ENCODE results near the gene FAM210A. TPM values are rescaled to one million over a fixed set of nuclear protein-coding genes. Genes with fewer than 3 reads are reported as not detected.

The FAM210A gene
- total RNA-seq, 6 donors from 2014 or later = 2.1 to 12.9 (median 10.6) TPM

GRCh38 chr18:13633700-13634099 lies 92.7 kb downstream of the FAM210A start:
- Histone ChIP-seq H3K27me3 (no peaks in the 10 kb centered on the region), H3K4me3 (no peak overlapping the region), H3K27ac (no peak overlapping the region), H3K36me3 (no peaks in the 10 kb centered on the region), H3K9me3 (no peaks in the 10 kb centered on the region), H3K4me1 (peaks cover 0 to 4% (median 1%) of the 10 kb centered on the region in 4 donors)
- ATAC-seq (ENCODE audit: low FRiP score in 2 of 2) (no peak), DNase-seq (no peak)
- 100% methylated on average over 2 to 5 of the region's 5 CpGs for WGBS, 2 donors
- TF ChIP-seq EP300 (IDR thresholded peaks at IDR 0.05) = no peak
- no peak for TF ChIP-seq POLR2A (IDR thresholded peaks at IDR 0.05)
- TF ChIP-seq CTCF (IDR thresholded peaks at IDR 0.05) = no peak
- no peak for TF ChIP-seq POLR2AphosphoS5 (IDR thresholded peaks at IDR 0.05)

GRCh38 chr18:13630716-13631268 lies 95.6 kb downstream of the FAM210A start:
- TF ChIP-seq POLR2A (IDR thresholded peaks at IDR 0.05) (no peak), CTCF (IDR thresholded peaks at IDR 0.05) (no peak), EP300 (IDR thresholded peaks at IDR 0.05) (no peak), POLR2AphosphoS5 (IDR thresholded peaks at IDR 0.05) (no peak)
- ATAC-seq (ENCODE audit: low FRiP score in 2 of 2) (no peak), DNase-seq (no peak)
- 83 to 93% methylated on average over 7 of the region's 7 CpGs for WGBS, 2 donors
- Histone ChIP-seq H3K27ac (no peak overlapping the region), H3K36me3 (no peaks in the 10 kb centered on the region), H3K27me3 (no peaks in the 10 kb centered on the region), H3K4me1 (peaks cover 0 to 4% (median 1%) of the 10 kb centered on the region in 4 donors), H3K9me3 (no peaks in the 10 kb centered on the region), H3K4me3 (no peak overlapping the region)

- DNase-seq (no peak), ATAC-seq (ENCODE audit: low FRiP score in 2 of 2) (peak; percentile 61 to 86)
- TF ChIP-seq EP300 (IDR thresholded peaks at IDR 0.05) = no peak
- TF ChIP-seq POLR2AphosphoS5 (IDR thresholded peaks at IDR 0.05) = no peak
- peak; percentile 52 to 80 (median 67) for TF ChIP-seq CTCF (IDR thresholded peaks at IDR 0.05)
- TF ChIP-seq POLR2A (IDR thresholded peaks at IDR 0.05) = no peak
- peaks cover 0 to 4% (median 1%) of the 10 kb centered on the region in 4 donors for H3K4me1 ChIP-seq
- no peak overlapping the region for H3K27ac ChIP-seq
- no peaks in the 10 kb centered on the region for H3K9me3 ChIP-seq
- no peaks in the 10 kb centered on the region for H3K27me3 ChIP-seq
- no peaks in the 10 kb centered on the region for H3K36me3 ChIP-seq
- WGBS, 2 donors = 50 to 52% methylated on average over 8 of the region's 8 CpGs
- H3K4me3 ChIP-seq = no peak overlapping the region
Measured at GRCh38 chr18:13629841-13630715, 96.3 kb downstream of the FAM210A start.

GRCh38 chr18:13628211-13628610 lies 98.1 kb downstream of the FAM210A start:
- Histone ChIP-seq H3K36me3 (no peaks in the 10 kb centered on the region), H3K4me1 (peaks cover 0 to 4% (median 1%) of the 10 kb centered on the region in 4 donors), H3K27ac (no peak overlapping the region), H3K9me3 (no peaks in the 10 kb centered on the region), H3K4me3 (no peak overlapping the region), H3K27me3 (no peaks in the 10 kb centered on the region)
- TF ChIP-seq POLR2AphosphoS5 (IDR thresholded peaks at IDR 0.05) (no peak), EP300 (IDR thresholded peaks at IDR 0.05) (no peak), CTCF (IDR thresholded peaks at IDR 0.05) (no peak), POLR2A (IDR thresholded peaks at IDR 0.05) (no peak)
- DNase-seq (no peak), ATAC-seq (ENCODE audit: low FRiP score in 2 of 2) (no peak)
- 75 to 88% methylated on average over 9 of the region's 9 CpGs for WGBS, 2 donors

Measured in upper lobe of left lung (tissue), 6 donors.